KMS-11 (cell line): ENCODE measurements around the gene SELE.
"Not testable (repeated sequence)": the region's sequence is repeated elsewhere in the genome, so short reads cannot be mapped to it uniquely, and the experiment has no call there.

Experiments
- H2AFZ ChIP-seq: fragments of 200-600 bp; sonication (generic); 2 replicates; pipeline ENCODE4 v1.6.1; 2016; ENCODE audit warnings: antibody characterized with exemption, mixed run types, low read depth
- H3K27ac ChIP-seq: fragments of 200-600 bp; sonication (generic); 2 replicates; pipeline ENCODE4 v1.6.1; 2016; ENCODE audit warnings: mild to moderate bottlenecking, mixed run types
- H3K27me3 ChIP-seq: fragments of 200-600 bp; sonication (generic); 2 replicates; pipeline ENCODE4 v1.6.1; 2017; ENCODE audit warnings: mild to moderate bottlenecking, low read depth, mixed run types, moderate library complexity; ENCODE audit not compliant: insufficient read depth
- H3K36me3 ChIP-seq: fragments of 200-600 bp; sonication (generic); 2 replicates; pipeline ENCODE4 v1.6.1; 2017; ENCODE audit warnings: mild to moderate bottlenecking, mixed run types; ENCODE audit not compliant: insufficient read depth
- H3K4me1 ChIP-seq: fragments of 200-600 bp; sonication (generic); 2 replicates; pipeline ENCODE4 v1.6.1; 2016; ENCODE audit warnings: mild to moderate bottlenecking, low read depth, mixed run types; ENCODE audit not compliant: poor library complexity, severe bottlenecking
- H3K4me2 ChIP-seq: fragments of 200-600 bp; sonication (generic); 2 replicates; pipeline ENCODE4 v1.7.0; 2016; ENCODE audit warnings: mild to moderate bottlenecking, mixed run types
- H3K4me3 ChIP-seq: fragments of 200-600 bp; sonication (generic); IDR thresholded peaks from 2 replicates; pipeline ENCODE4 v1.6.1; 2017; ENCODE audit warnings: low read depth, low read length, mixed read lengths; ENCODE audit not compliant: insufficient read depth
- H3K79me2 ChIP-seq: fragments of 200-600 bp; sonication (generic); 2 replicates; pipeline ENCODE4 v1.6.1; 2016; ENCODE audit warnings: low read depth, mixed run types; ENCODE audit not compliant: insufficient read depth
- H3K9ac ChIP-seq: fragments of 200-600 bp; sonication (generic); 2 replicates; pipeline ENCODE4 v1.6.1; 2016; ENCODE audit warnings: mild to moderate bottlenecking, mixed run types
- H4K20me1 ChIP-seq: fragments of 200-600 bp; sonication (generic); 2 replicates; pipeline ENCODE4 v1.6.1; 2016; ENCODE audit warnings: mild to moderate bottlenecking, mixed run types; ENCODE audit not compliant: insufficient read depth
- CTCF ChIP-seq: fragments of 200-600 bp; sonication (generic); conservative IDR thresholded peaks from 2 replicates; pipeline ENCODE4 v1.6.1; 2017; ENCODE audit warnings: low read depth, mild to moderate bottlenecking, antibody characterized with exemption, low read length, moderate library complexity, mixed read lengths

SELE gene

GRCh38 chr1:169690489-169690888 is 43.4 kb downstream of the SELE start:
- Histone ChIP-seq H3K4me1 (peaks cover 70% of the 10 kb centered on the region), H3K79me2 (no peaks in the 10 kb centered on the region), H3K4me3 (no peak overlapping the region), H2AFZ (no peak overlapping the region), H3K27ac (no peak overlapping the region; the same call in 1 of the 2 replicates), H3K9ac (no peak overlapping the region), H3K27me3 (no peaks in the 10 kb centered on the region), H4K20me1 (no peaks in the 10 kb centered on the region), H3K36me3 (no peaks in the 10 kb centered on the region), H3K4me2 (peak overlapping the region; percentile 79; the same call in 1 of the 2 replicates)
- no peak for TF ChIP-seq CTCF

- Histone ChIP-seq H3K4me2 (peak overlapping the region; percentile 79; the same call in 1 of the 2 replicates), H3K9ac (no peak overlapping the region), H2AFZ (no peak overlapping the region), H3K27me3 (no peaks in the 10 kb centered on the region), H4K20me1 (no peaks in the 10 kb centered on the region), H3K4me1 (peaks cover 60% of the 10 kb centered on the region), H3K79me2 (no peaks in the 10 kb centered on the region), H3K4me3 (peak overlapping the region; percentile 2), H3K27ac (no peak overlapping the region), H3K36me3 (no peaks in the 10 kb centered on the region)
- no peak for TF ChIP-seq CTCF
Observed at GRCh38 chr1:169689395-169689794, 44.5 kb downstream of the SELE start.

- not testable (repeated sequence) for H3K79me2 ChIP-seq, H4K20me1 ChIP-seq, H3K27me3 ChIP-seq, H3K4me3 ChIP-seq, H2AFZ ChIP-seq, H3K9ac ChIP-seq, H3K4me2 ChIP-seq, H3K27ac ChIP-seq, H3K36me3 ChIP-seq
- peaks cover 50% of the 10 kb centered on the region for H3K4me1 ChIP-seq
Observed at GRCh38 chr1:169688377-169688776, 45.5 kb downstream of the SELE start.

- H2AFZ ChIP-seq, result no peak overlapping the region
- peaks cover 2% of the 10 kb centered on the region for H3K4me1 ChIP-seq
- H3K9ac ChIP-seq, result no peak overlapping the region
Observed at GRCh38 chr1:169683661-169684060, 50.2 kb downstream of the SELE start.

GRCh38 chr1:169683168-169683567 is 50.7 kb downstream of the SELE start:
- not testable (repeated sequence) for H3K79me2 ChIP-seq, H4K20me1 ChIP-seq, H2AFZ ChIP-seq, H3K27ac ChIP-seq, H3K27me3 ChIP-seq, H3K9ac ChIP-seq, H3K36me3 ChIP-seq, H3K4me2 ChIP-seq, H3K4me1 ChIP-seq, H3K4me3 ChIP-seq

More at GRCh38 chr1:169683661-169684060, 50.2 kb downstream of the SELE start:
- H3K4me2 ChIP-seq, result no peak overlapping the region
- no peak for TF ChIP-seq CTCF
- no peaks in the 10 kb centered on the region for H3K79me2 ChIP-seq
- H4K20me1 ChIP-seq, result no peaks in the 10 kb centered on the region
- no peak overlapping the region for H3K4me3 ChIP-seq
- H3K27me3 ChIP-seq, result no peaks in the 10 kb centered on the region
- H3K27ac ChIP-seq, result no peak overlapping the region
- no peaks in the 10 kb centered on the region for H3K36me3 ChIP-seq
